Spleen (tissue), 7 donors: ENCODE results near the gene SLC5A12.

Source experiments
- POLR2A ChIP-seq, 3 donors: fragments of 450-650 bp; IDR thresholded peaks; one replicate each; pipeline ENCODE4 v1.5.1; 2017; ENCODE audit warnings: antibody characterized with exemption in 3 of 3, mild to moderate bottlenecking in 1 of 3
- POLR2AphosphoS5 ChIP-seq, 3 donors: sonication (generic); formaldehyde crosslinking; IDR thresholded peaks; one replicate each; pipeline ENCODE4 v1.5.1; 2017; ENCODE audit warnings: antibody characterized with exemption in 3 of 3
- TF ChIP-seq, protein P1 (sequence below), 11 experiments: fragments of 200-600 bp in 7 of 11; fragments of 450-650 bp in 4 of 11; sonication (generic) in 4 of 11; IDR thresholded peaks in 8 of 11; conservative IDR thresholded peaks in 3 of 11; 1 replicate in 7 of 11; 2 replicates in 4 of 11; pipeline versions ENCODE4 v1.4.0 to v1.8.0; 2016 to 2021; ENCODE audit warnings: antibody characterized with exemption in 11 of 11, inconsistent platforms in 4 of 11, mild to moderate bottlenecking in 1 of 11
- donor health status: DM: no; HTN: no; CAD: no; lungs with moderate emphysema.
- donor health status: DM: no; HTN: no; CAD: no.
- donor health status: DM: no; HTN: no; CAD: no.

- TF ChIP-seq POLR2AphosphoS5 (IDR thresholded peaks at IDR 0.05): no peak
- TF ChIP-seq POLR2A (IDR thresholded peaks at IDR 0.05): no peak
- TF ChIP-seq, protein P1, sequence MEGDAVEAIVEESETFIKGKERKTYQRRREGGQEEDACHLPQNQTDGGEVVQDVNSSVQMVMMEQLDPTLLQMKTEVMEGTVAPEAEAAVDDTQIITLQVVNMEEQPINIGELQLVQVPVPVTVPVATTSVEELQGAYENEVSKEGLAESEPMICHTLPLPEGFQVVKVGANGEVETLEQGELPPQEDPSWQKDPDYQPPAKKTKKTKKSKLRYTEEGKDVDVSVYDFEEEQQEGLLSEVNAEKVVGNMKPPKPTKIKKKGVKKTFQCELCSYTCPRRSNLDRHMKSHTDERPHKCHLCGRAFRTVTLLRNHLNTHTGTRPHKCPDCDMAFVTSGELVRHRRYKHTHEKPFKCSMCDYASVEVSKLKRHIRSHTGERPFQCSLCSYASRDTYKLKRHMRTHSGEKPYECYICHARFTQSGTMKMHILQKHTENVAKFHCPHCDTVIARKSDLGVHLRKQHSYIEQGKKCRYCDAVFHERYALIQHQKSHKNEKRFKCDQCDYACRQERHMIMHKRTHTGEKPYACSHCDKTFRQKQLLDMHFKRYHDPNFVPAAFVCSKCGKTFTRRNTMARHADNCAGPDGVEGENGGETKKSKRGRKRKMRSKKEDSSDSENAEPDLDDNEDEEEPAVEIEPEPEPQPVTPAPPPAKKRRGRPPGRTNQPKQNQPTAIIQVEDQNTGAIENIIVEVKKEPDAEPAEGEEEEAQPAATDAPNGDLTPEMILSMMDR (IDR thresholded peaks at IDR 0.05 in 8 of 11, conservative IDR thresholded peaks at IDR 0.05 in 3 of 11): no peak
These were observed 9.2 kb upstream of the SLC5A12 start for GRCh38 chr11:26731084-26731456.
